Fibroblast of peridontal ligament (primary cell): ENCODE data around the gene SUCNR1.
"Not testable (repeated sequence)": the region's sequence is repeated elsewhere in the genome, so short reads cannot be mapped to it uniquely, and the experiment has no call there.

Source experiments
- DNase-seq: peaks from one replicate; pipeline ENCODE4 v3.0.0-alpha.2; 2010; ENCODE audit errors: extremely low read depth

Gene SUCNR1

GRCh38 chr3:151871639-151872468, 1.6 kb upstream of the SUCNR1 start:
- DNase-seq, result no peak

DNA sequence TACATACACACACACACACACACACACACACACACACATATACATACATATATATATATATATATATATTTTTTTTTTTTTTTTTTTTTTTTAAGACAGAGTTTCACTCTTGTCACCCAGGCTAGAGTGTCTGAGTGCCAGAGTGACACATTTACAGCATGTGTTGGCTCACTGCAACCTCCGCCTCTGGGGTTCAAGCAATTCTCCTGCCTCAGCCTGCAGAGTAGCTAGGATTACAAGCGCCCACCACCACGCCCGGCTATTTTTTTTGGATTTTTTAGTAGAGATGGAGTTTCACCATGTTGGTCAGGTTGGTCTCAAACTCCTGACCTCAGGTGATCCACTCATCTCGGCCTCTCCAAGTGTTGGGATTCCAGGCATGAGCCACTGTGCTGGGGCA, 636 bp downstream of the SUCNR1 start:
- DNase-seq, result not testable (repeated sequence)

GRCh38 chr3:151875759-151876158, 2.3 kb downstream of the SUCNR1 start:
- peak; percentile 31 for DNase-seq

GRCh38 chr3:151877269-151877668, 3.8 kb downstream of the SUCNR1 start:
- no peak for DNase-seq

DNA sequence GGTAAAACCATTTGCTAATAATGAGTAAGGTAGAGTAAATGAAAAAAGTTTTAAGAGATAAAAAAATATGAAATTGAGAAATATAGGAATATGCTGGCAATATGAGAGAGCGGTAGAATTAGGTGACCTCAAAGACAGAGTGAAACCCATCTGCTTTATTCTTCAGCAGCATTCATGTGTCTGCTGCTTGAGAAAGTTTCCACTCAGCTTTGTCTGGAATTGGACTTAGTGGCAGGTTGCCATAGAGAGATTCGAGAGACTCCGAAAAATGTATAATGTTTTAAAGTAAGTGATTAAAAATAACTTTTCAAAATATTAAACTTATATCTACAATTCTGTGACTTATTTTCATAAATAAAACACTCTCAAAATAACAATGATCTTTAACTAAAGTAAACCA, 5.0 kb downstream of the SUCNR1 start:
- DNase-seq, result no peak

- DNase-seq, result peak; percentile 47
Measured at GRCh38 chr3:151879037-151879436, 5.6 kb downstream of the SUCNR1 start.

DNA sequence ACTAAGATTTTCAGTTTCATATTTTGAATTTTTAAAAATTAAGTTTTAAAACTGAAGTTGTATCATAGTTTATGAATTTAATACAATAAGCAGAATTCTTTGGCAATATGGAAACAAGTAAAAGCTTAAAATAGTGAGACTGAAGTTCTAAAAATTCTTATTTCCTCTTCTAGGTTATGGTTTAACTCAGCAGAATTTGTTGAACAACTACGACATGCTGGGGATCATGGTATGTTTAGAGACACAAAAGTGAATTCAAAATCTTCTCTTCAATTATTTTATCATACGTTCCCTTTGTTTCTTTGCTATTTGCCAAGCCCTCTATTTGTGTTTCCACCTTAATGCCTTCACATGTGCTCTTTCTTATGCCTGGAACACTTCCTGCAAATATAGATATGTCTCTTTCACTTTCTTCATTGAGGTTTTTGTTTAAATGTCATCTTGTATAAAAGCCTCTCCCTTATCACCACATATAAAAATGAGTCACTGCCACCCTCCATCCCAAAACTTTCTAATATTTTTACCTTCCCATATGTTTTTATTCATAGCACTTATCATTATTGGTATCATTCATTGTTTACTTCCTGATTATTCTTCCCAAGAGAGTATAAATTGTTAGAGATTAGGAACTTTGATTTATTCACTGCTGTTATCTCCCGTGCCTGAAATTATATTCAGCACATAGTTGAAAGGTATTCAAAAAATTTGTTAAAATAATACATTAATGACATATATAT, 6.4 kb downstream of the SUCNR1 start:
- no peak for DNase-seq

GRCh38 chr3:151880416-151880690, 6.9 kb downstream of the SUCNR1 start:
- no peak for DNase-seq

DNA sequence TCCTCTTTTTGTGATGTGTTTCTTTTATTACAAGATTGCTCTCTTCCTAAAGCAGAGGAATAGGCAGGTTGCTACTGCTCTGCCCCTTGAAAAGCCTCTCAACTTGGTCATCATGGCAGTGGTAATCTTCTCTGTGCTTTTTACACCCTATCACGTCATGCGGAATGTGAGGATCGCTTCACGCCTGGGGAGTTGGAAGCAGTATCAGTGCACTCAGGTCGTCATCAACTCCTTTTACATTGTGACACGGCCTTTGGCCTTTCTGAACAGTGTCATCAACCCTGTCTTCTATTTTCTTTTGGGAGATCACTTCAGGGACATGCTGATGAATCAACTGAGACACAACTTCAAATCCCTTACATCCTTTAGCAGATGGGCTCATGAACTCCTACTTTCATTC, 7.7 kb downstream of the SUCNR1 start:
- no peak for DNase-seq

DNA sequence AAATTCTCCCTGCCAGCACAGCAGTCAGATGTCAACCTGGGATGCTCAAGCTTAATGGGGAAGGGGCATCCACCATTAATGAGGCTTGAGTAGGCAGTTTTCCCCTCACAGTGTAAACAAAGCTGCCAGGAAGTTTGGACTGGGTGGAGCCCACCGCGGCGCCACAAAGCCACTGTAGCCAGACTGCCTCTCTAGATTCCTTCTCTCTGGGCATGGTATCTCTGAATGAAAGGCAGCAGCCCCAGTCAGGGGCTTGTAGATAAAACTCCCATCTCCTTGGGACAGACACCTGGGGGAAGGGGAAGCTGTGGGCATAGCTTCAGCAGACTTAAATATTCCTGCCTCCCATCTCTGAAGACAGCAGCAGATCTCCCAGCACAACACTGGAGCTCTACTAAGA, 12.0 kb downstream of the SUCNR1 start:
- DNase-seq, result not testable (repeated sequence)

DNA sequence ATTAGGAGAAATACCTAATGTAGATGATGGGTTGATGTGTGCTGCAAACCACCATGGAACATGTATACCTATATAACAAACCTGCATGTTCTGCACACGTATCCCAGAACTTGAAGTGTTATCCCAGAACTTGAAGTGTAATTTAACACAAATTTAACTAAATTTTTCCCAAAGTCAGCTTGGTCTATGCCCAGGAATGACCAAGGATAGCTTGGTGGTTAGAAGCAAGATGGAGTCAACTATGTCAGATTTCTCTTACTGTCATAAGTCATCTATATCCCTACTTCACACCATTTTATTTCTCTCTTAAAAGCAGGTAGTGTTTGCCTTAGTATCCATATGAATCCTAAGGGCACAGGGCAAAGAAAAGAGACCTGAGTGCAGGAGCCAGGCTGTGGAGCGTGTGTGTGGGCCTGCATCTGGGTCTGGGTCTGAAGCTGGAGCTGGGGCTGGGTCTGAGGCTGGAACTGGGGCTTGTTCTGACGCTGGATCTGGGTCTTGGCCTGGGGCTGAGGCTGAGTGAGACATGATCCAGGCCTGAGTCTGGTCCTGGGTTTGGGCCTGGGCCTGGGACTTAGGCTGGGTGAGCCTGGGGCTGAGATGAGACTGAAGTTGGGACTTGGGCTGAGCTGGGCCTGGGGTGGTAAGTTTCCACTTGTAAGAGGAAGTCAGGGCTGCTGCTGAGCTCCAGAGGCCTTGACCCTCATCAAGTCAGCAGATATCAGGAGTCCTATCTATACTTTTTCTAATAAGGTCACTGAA, 14.2 kb downstream of the SUCNR1 start:
- not testable (repeated sequence) for DNase-seq

- DNase-seq, result no peak
Measured at GRCh38 chr3:151890721-151891141, 17.3 kb downstream of the SUCNR1 start.

- DNase-seq, result no peak
Measured at GRCh38 chr3:151891721-151892120, 18.3 kb downstream of the SUCNR1 start.

- DNase-seq, result no peak
Measured at GRCh38 chr3:151894219-151894618, 20.8 kb downstream of the SUCNR1 start.

- DNase-seq, result no peak
Measured at GRCh38 chr3:151895478-151896241, 22.2 kb downstream of the SUCNR1 start.

DNA sequence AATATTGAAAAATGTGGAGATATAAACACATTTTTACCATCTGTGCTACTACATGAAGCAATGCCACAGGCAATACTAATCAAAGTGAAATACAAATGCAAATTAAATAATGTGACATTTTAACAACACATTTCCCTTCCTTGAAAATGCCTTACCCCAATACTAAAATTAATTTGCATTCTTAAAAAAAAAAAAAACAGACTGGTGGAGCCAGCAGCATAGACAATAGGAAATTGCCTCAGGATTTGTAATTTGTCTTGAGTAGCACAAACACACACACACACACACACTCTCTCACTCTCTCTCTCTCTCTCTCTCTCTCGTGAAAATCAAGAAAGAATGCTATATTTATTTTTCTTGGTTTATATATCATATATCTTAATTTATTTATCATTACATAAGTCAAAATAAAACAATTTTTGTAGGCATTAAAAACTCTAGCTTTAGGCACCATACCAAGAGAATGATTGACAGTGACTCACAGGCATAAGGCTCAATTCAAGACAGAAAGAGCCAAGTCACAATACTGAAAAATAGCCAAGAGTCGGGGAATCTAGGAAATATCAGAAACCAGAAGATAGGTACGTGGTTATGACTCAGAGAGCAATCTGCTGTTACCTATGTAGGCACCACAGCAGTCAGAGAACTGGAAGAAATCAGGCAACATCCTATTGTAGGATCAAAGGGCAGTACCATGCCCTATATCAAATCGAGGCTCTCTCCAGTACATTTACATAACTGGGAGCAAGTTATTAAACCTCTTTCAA, 23.0 kb downstream of the SUCNR1 start:
- no peak for DNase-seq

GRCh38 chr3:151898121-151898520, 24.7 kb downstream of the SUCNR1 start:
- not testable (repeated sequence) for DNase-seq

- DNase-seq, result not testable (repeated sequence)
Measured at GRCh38 chr3:151898564-151899261, 25.3 kb downstream of the SUCNR1 start.

GRCh38 chr3:151899996-151900395, 26.6 kb downstream of the SUCNR1 start:
- DNase-seq, result no peak

GRCh38 chr3:151900460-151900859, 27.0 kb downstream of the SUCNR1 start:
- peak; percentile 42 for DNase-seq
